HEK293 (cell line): ENCODE measurements around the gene SLC49A3.

Experiments
- KLF10 ChIP-seq: fragments of 450-650 bp; IDR thresholded peaks from 2 replicates; pipeline ENCODE4 v1.5.1; 2018; ENCODE audit warnings: missing biosample characterization, mild to moderate bottlenecking, missing genetic modification characterization
- SALL2 ChIP-seq: fragments of 450-650 bp; formaldehyde crosslinking; IDR thresholded peaks from 2 replicates; pipeline ENCODE4 v1.5.0; 2017; ENCODE audit warnings: missing biosample characterization, mild to moderate bottlenecking, missing genetic modification characterization, borderline replicate concordance
- YY1 ChIP-seq: fragments of 450-650 bp; formaldehyde crosslinking; IDR thresholded peaks from 2 replicates; pipeline ENCODE4 v1.5.1; 2018; ENCODE audit warnings: missing biosample characterization, missing genetic modification characterization
- ZBTB7A ChIP-seq: fragments of 450-650 bp; formaldehyde crosslinking; IDR thresholded peaks from 2 replicates; pipeline ENCODE4 v1.5.1; 2016; ENCODE audit warnings: low read depth, missing biosample characterization, missing genetic modification characterization
- ZNF362 ChIP-seq: fragments of 450-650 bp; formaldehyde crosslinking; IDR thresholded peaks from 2 replicates; pipeline ENCODE4 v1.5.1; 2016; ENCODE audit warnings: missing biosample characterization, missing genetic modification characterization
- ZNF510 ChIP-seq: fragments of 450-650 bp; formaldehyde crosslinking; IDR thresholded peaks from 2 replicates; pipeline ENCODE4 v1.5.1; 2018; ENCODE audit warnings: mild to moderate bottlenecking, missing genetic modification characterization, missing biosample characterization; ENCODE audit not compliant: insufficient replicate concordance
- ZNF558 ChIP-seq: fragments of 450-650 bp; formaldehyde crosslinking; IDR thresholded peaks from 2 replicates; pipeline ENCODE4 v1.5.1; 2016; ENCODE audit warnings: missing biosample characterization, missing genetic modification characterization
- ZNF629 ChIP-seq: fragments of 450-650 bp; formaldehyde crosslinking; IDR thresholded peaks from 2 replicates; pipeline ENCODE4 v1.5.1; 2017; ENCODE audit warnings: missing biosample characterization, missing genetic modification characterization
- ZNF660 ChIP-seq: fragments of 450-650 bp; IDR thresholded peaks from 2 replicates; pipeline ENCODE4 v1.5.1; 2018; ENCODE audit warnings: missing biosample characterization, mild to moderate bottlenecking, missing genetic modification characterization
- TF ChIP-seq, protein P1 (sequence below): fragments of 450-650 bp; formaldehyde crosslinking; IDR thresholded peaks from 2 replicates; pipeline ENCODE4 v1.5.1; 2017; ENCODE audit warnings: missing biosample characterization, missing genetic modification characterization
- TF ChIP-seq, protein P2 (sequence below): fragments of 450-650 bp; formaldehyde crosslinking; IDR thresholded peaks from 2 replicates; pipeline ENCODE4 v1.5.1; 2016; ENCODE audit warnings: missing biosample characterization, missing genetic modification characterization

DNA sequence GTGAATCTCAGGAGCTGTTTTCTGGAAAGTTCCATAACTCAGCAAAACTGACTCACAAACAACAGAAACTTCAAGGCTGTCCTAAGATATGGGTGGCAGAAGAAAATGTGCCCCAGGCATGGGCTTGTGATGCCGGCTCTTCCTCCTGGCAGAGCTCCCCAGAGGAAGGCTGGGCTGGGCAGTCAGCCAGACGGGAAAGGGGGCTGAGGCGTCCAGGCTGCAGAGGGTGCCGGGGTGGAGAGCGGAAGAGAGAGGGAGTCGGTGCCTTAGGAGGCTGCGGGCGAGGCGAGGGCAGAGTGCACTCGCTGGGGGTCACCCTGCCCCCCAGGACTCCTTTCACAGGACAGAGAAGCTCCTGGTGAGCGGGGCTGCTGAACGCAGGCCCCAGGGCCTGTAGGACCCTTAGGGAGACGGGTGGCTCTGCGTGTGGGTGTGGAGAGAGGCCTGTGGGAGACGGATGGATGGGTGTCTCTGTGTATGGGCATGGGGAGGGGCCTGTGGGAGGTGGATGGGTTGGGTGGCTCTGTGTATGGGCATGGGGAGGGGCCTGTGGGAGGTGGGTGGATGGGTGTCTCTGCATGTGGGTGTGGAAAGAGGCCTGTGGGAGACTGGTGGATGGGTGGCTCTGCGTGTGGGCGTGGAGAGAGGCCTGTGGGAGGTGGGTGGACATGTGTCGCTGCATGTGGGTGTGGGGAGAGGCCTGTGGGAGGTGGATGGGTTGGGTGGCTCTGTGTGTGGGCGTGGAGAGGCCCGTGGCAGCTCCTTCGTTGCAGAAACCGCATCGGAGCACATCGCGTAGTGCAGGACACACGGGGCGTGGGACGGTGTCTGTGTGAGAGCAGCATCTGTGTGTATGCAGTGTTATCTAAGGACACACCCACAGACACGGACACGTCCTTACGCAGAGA, 32.6 kb upstream of the SLC49A3 start:
- TF ChIP-seq, protein P1, sequence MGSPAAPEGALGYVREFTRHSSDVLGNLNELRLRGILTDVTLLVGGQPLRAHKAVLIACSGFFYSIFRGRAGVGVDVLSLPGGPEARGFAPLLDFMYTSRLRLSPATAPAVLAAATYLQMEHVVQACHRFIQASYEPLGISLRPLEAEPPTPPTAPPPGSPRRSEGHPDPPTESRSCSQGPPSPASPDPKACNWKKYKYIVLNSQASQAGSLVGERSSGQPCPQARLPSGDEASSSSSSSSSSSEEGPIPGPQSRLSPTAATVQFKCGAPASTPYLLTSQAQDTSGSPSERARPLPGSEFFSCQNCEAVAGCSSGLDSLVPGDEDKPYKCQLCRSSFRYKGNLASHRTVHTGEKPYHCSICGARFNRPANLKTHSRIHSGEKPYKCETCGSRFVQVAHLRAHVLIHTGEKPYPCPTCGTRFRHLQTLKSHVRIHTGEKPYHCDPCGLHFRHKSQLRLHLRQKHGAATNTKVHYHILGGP (tag by site-specific recombination): no peak
- TF ChIP-seq, protein P2, sequence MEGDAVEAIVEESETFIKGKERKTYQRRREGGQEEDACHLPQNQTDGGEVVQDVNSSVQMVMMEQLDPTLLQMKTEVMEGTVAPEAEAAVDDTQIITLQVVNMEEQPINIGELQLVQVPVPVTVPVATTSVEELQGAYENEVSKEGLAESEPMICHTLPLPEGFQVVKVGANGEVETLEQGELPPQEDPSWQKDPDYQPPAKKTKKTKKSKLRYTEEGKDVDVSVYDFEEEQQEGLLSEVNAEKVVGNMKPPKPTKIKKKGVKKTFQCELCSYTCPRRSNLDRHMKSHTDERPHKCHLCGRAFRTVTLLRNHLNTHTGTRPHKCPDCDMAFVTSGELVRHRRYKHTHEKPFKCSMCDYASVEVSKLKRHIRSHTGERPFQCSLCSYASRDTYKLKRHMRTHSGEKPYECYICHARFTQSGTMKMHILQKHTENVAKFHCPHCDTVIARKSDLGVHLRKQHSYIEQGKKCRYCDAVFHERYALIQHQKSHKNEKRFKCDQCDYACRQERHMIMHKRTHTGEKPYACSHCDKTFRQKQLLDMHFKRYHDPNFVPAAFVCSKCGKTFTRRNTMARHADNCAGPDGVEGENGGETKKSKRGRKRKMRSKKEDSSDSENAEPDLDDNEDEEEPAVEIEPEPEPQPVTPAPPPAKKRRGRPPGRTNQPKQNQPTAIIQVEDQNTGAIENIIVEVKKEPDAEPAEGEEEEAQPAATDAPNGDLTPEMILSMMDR: no peak
- TF ChIP-seq YY1: no peak
- no peak for TF ChIP-seq ZNF510 (tag by site-specific recombination)
- TF ChIP-seq ZNF362 (tag by site-specific recombination): no peak
- no peak for TF ChIP-seq SALL2
- TF ChIP-seq ZBTB7A (tag by site-specific recombination): no peak
- no peak for TF ChIP-seq KLF10
- no peak for TF ChIP-seq ZNF629 (tag by site-specific recombination)
- TF ChIP-seq ZNF660: no peak
- TF ChIP-seq ZNF558 (tag by site-specific recombination): no peak
